Stomach (tissue), 9 donors: Measurements from ENCODE around the gene MAK. TPM values are rescaled to one million over a fixed set of nuclear protein-coding genes. Genes with fewer than 3 reads are reported as not detected.

Experiments
- DNase-seq, 2 donors: peaks; one replicate each; pipeline versions ENCODE4 v3.0.0 to v3.0.0-alpha.2; 2013 to 2019
- H3K27ac ChIP-seq, 5 donors: fragments of 200-600 bp in 4 of 5; sonication (generic) in 4 of 5; one replicate each; pipeline ENCODE4 v1.5.1; 2013 to 2019; ENCODE audit warnings: mild to moderate bottlenecking in 1 of 5, moderate library complexity in 1 of 5
- H3K27me3 ChIP-seq, 3 donors: fragments of 200-600 bp; sonication (generic); one replicate each; pipeline ENCODE4 v1.5.1; 2017 to 2019; ENCODE audit warnings: mixed run types in 1 of 3
- H3K36me3 ChIP-seq, 4 donors: fragments of 200-600 bp; sonication (generic); 1 replicate in 3 of 4; 2 replicates in 1 of 4; pipeline ENCODE4 v1.5.1; 2016 to 2019
- H3K4me1 ChIP-seq, 4 donors: fragments of 200-600 bp; sonication (generic); one replicate each; pipeline ENCODE4 v1.5.1; 2016 to 2019
- H3K4me3 ChIP-seq, 4 donors: fragments of 200-600 bp; sonication (generic) in 3 of 4; one replicate each; pipeline ENCODE4 v1.5.1; 2016 to 2019; ENCODE audit warnings: mild to moderate bottlenecking in 1 of 4
- H3K9me3 ChIP-seq, 4 donors: fragments of 200-600 bp; sonication (generic); one replicate each; pipeline ENCODE4 v1.5.1; 2016 to 2019
- EP300 ChIP-seq: sonication (generic); formaldehyde crosslinking; IDR thresholded peaks from one replicate; pipeline ENCODE4 v1.6.1; 2017; ENCODE audit warnings: antibody characterized with exemption
- POLR2A ChIP-seq, 4 donors: fragments of 450-650 bp; IDR thresholded peaks; one replicate each; pipeline ENCODE4 v1.6.1; 2016; ENCODE audit warnings: antibody characterized with exemption in 4 of 4, control low read depth in 2 of 4, mild to moderate bottlenecking in 1 of 4, moderate library complexity in 1 of 4
- POLR2AphosphoS5 ChIP-seq, 3 donors: sonication (generic); formaldehyde crosslinking; IDR thresholded peaks; one replicate each; pipeline ENCODE4 v1.6.1; 2016; ENCODE audit warnings: antibody characterized with exemption in 3 of 3
- WGBS, 5 donors: extraction: QIAGEN DNeasy Blood & Tissue Kit in 3 of 5; methylation state at CpG; one replicate each; pipeline versions ENCODE4 v1.1.5 to v1.1.7; 2013 to 2018; 5-methylcytosine and 5-hydroxymethylcytosine counted together
- intact Hi-C: fragments of 100-400 bp; cut with DNase I; formaldehyde crosslinking; loops from one replicate; pipeline ENCODE4 v1.15.1; 2023; ENCODE audit warnings: low total_unique reads
- polyA plus RNA-seq, 3 donors: library from polyadenylated mRNA; stranded (reverse); fragments of 200-250 nt; gene quantifications; one replicate each; pipeline ENCODE4 v1.2.3, GENCODE V29; 2013
- small RNA-seq, 4 donors: library from RNA; depleted of rRNA; stranded (forward); fragments of <200 nt; gene quantifications; one replicate each; pipeline ENCODE3, GENCODE V24; 2016
- total RNA-seq, 5 donors: library from RNA; depleted of rRNA; stranded (reverse); fragments of >200 nt; gene quantifications; one replicate each; pipeline versions ENCODE4 v1.1.0 to v1.2.3, GENCODE V29; 2014 to 2016
- TF ChIP-seq, protein P1 (sequence below), 7 experiments: fragments of 450-650 bp in 4 of 7; fragments of 200-600 bp in 3 of 7; sonication (generic) in 3 of 7; IDR thresholded peaks; one replicate each; pipeline ENCODE4 v1.5.1; 2016 to 2019; ENCODE audit warnings: antibody characterized with exemption in 7 of 7, control low read depth in 2 of 7, mild to moderate bottlenecking in 1 of 7
- donor health status: healthy with polysubstance abuse.
- donor health status: Bipolar disorder and iron deficiency.
- donor health status: healthy.

Gene MAK
- total and polyA plus RNA-seq, 8 donors: 0.05 to 1.0 (median 0.06) TPM; not detected in 5

GRCh38 chr6:10719296-10719963 lies 118.9 kb downstream of the MAK start:
- H3K4me3 ChIP-seq: peak overlapping the region; percentile 52 to 67 (median 54)
- H3K36me3 ChIP-seq: no peaks in the 10 kb centered on the region
- peaks cover 0 to 7% (median 0%) of the 10 kb centered on the region in 4 donors for H3K9me3 ChIP-seq
- no peaks in the 10 kb centered on the region for H3K27me3 ChIP-seq
- intact Hi-C loops: no loop called here
- H3K4me1 ChIP-seq: peaks cover 9 to 29% (median 25%) of the 10 kb centered on the region in 4 donors
- DNase-seq: peak in 1 of 2 donors; percentile 45
- 66 to 79% (median 70%) methylated on average over 8 of the region's 8 CpGs for WGBS, 5 donors
- TF ChIP-seq EP300: no peak
- TF ChIP-seq POLR2AphosphoS5 (IDR thresholded peaks at IDR 0.05): no peak
- no peak for TF ChIP-seq POLR2A (IDR thresholded peaks at IDR 0.05)
- TF ChIP-seq, protein P1, sequence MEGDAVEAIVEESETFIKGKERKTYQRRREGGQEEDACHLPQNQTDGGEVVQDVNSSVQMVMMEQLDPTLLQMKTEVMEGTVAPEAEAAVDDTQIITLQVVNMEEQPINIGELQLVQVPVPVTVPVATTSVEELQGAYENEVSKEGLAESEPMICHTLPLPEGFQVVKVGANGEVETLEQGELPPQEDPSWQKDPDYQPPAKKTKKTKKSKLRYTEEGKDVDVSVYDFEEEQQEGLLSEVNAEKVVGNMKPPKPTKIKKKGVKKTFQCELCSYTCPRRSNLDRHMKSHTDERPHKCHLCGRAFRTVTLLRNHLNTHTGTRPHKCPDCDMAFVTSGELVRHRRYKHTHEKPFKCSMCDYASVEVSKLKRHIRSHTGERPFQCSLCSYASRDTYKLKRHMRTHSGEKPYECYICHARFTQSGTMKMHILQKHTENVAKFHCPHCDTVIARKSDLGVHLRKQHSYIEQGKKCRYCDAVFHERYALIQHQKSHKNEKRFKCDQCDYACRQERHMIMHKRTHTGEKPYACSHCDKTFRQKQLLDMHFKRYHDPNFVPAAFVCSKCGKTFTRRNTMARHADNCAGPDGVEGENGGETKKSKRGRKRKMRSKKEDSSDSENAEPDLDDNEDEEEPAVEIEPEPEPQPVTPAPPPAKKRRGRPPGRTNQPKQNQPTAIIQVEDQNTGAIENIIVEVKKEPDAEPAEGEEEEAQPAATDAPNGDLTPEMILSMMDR (IDR thresholded peaks at IDR 0.05): no peak
- H3K27ac ChIP-seq: peak overlapping the region in 3 of 5 donors; percentile 85 to 88 (median 87)

GRCh38 chr6:10713962-10714361 lies 124.4 kb downstream of the MAK start:
- H3K27me3 ChIP-seq: no peaks in the 10 kb centered on the region
- no peaks in the 10 kb centered on the region for H3K4me1 ChIP-seq
- H3K9me3 ChIP-seq: peaks cover 0 to 7% (median 0%) of the 10 kb centered on the region in 4 donors
- no peak overlapping the region for H3K27ac ChIP-seq
- peaks cover 6 to 18% (median 15%) of the 10 kb centered on the region in 4 donors for H3K36me3 ChIP-seq
- WGBS, 5 donors: 85 to 95% (median 89%) methylated on average over 8 of the region's 8 CpGs
- no peak for TF ChIP-seq EP300
- DNase-seq: no peak
- intact Hi-C loops: no loop called here
- no peak overlapping the region for H3K4me3 ChIP-seq

Small RNA genes lying within 50 kb of the gene (small RNA-seq; reads per million reads assigned to genes)
- gene RNA5SP203: 0 to 0.15 (median 0) reads per million in 4 donors

Other genes starting within 250 kb of the MAK start
- 1 to 10 TPM in 1 of 5 donors, not detected in 4; 3.2 TPM for gene C6orf52, start 143.9 kb downstream of the MAK start, total RNA-seq
- 1 to 10 TPM in 2 of 3 donors, not detected in 1; 1.8 to 2.8 TPM for gene C6orf52, start 143.9 kb downstream of the MAK start, polyA plus RNA-seq
- gene PAK1IP1, start 143.6 kb downstream of the MAK start, total RNA-seq: 10 to 100 TPM in 1 of 5 donors, 1 to 10 TPM in 3, not detected in 1; 1.3 to 12.3 (median 5.7) TPM
- 10 to 100 TPM; 11.2 to 13.9 (median 11.6) TPM for gene PAK1IP1, start 143.6 kb downstream of the MAK start, polyA plus RNA-seq
- 10 to 100 TPM in 4 of 5 donors, 1 to 10 TPM in 1; 1.4 to 99.5 (median 67.0) TPM for gene TMEM14C, start 115.5 kb downstream of the MAK start, total RNA-seq
- gene TMEM14C, start 115.5 kb downstream of the MAK start, polyA plus RNA-seq: 100 to 1,000 TPM; 119 to 139 (median 119) TPM
- 10 to 100 TPM; 35.3 to 94.0 (median 74.1) TPM for gene TMEM14B, start 90.7 kb downstream of the MAK start, total RNA-seq
- 100 to 1,000 TPM in 2 of 3 donors, 10 to 100 TPM in 1; 60.6 to 108 (median 100) TPM for gene TMEM14B, start 90.7 kb downstream of the MAK start, polyA plus RNA-seq
- gene GCM2, start 43.5 kb upstream of the MAK start, total RNA-seq: not detected
- gene GCM2, start 43.5 kb upstream of the MAK start, polyA plus RNA-seq: not detected
- 1 to 10 TPM in 1 of 5 donors, under 1 TPM in 1, not detected in 3; 0.58 to 2.6 TPM for gene SYCP2L, start 48.5 kb upstream of the MAK start, total RNA-seq
- under 1 TPM in 1 of 3 donors, not detected in 2; 0.15 TPM for gene SYCP2L, start 48.5 kb upstream of the MAK start, polyA plus RNA-seq
- 1 to 10 TPM in 1 of 5 donors, not detected in 4; 1.8 TPM for gene ELOVL2, start 205.8 kb upstream of the MAK start, total RNA-seq
- gene ELOVL2, start 205.8 kb upstream of the MAK start, polyA plus RNA-seq: under 1 TPM in 1 of 3 donors, not detected in 2; 0.23 TPM